A549 (cell line): Measurements from ENCODE around the gene SYCE3. TPM values are rescaled to one million over a fixed set of nuclear protein-coding genes. Genes with fewer than 3 reads are reported as not detected.

Source experiments
- ATAC-seq, 2 experiments: fragments of 200-7000 bp in 1 of 2; fragments of >200 bp in 1 of 2; cut with Nextera tagmentation in 1 of 2; cut with Tn5 transposase in 1 of 2; 3 replicates each; pipeline versions ENCODE4 v1.8.0 to v1.9.1; 2018 to 2020; ENCODE audit warnings: mild to moderate bottlenecking in 1 of 2, moderate library complexity in 1 of 2
- CTCF ChIA-PET: fragments of 300-600 bp; sonication (Branson Sonifier 250); formaldehyde crosslinking; extraction: SDS; loops from one replicate; lab custom pipeline; 2021; ENCODE audit warnings: antibody characterized with exemption, inconsistent platforms; lab: Yijun Ruan, JAX
- POLR2A ChIA-PET: fragments of 350-600 bp; formaldehyde crosslinking; extraction: SDS; loops from one replicate; lab custom pipeline; 2021; ENCODE audit warnings: antibody characterized with exemption, inconsistent platforms; lab: Yijun Ruan, JAX
- DNase-seq, 2 experiments: peaks; one replicate each; pipeline versions ENCODE4 v3.0.0 to v3.0.0-alpha.2; 2011 to 2016; ENCODE audit warnings: low read depth in 1 of 2, low spot score in 1 of 2
- FAIRE-seq: peaks from 2 replicates; lab custom pipeline; 2011; peaks lifted over from hg19 to GRCh38; lab: Jason Lieb, UNC
- H3K27ac ChIP-seq, 2 experiments: fragments of >200 bp; sonication (Bioruptor Twin); formaldehyde crosslinking; 3 replicates each; pipeline ENCODE4 v1.5.1; 2016 to 2017
- H3K4me1 ChIP-seq: fragments of >200 bp; sonication (Bioruptor Twin); formaldehyde crosslinking; 3 replicates; pipeline ENCODE4 v1.6.1; 2016
- H3K4me2 ChIP-seq: fragments of >200 bp; sonication (Bioruptor Twin); formaldehyde crosslinking; 3 replicates; pipeline ENCODE4 v1.6.1; 2016
- H3K4me3 ChIP-seq: fragments of >200 bp; sonication (Bioruptor Twin); formaldehyde crosslinking; 3 replicates; pipeline ENCODE4 v1.5.1; 2016
- H3K9me3 ChIP-seq: fragments of >200 bp; sonication (Bioruptor Twin); formaldehyde crosslinking; 3 replicates; pipeline ENCODE4 v1.6.1; 2016
- CBX8 ChIP-seq: fragments of 200-600 bp; sonication (generic); IDR thresholded peaks from 2 replicates; pipeline ENCODE4 v1.6.1; 2016
- CHD2 ChIP-seq: fragments of 150-350 bp; IDR thresholded peaks from 2 replicates; pipeline ENCODE4 v1.6.1; 2014; ENCODE audit warnings: low read length; ENCODE audit not compliant: partially characterized antibody
- CHD4 ChIP-seq: fragments of 200-600 bp; sonication (generic); IDR thresholded peaks from 2 replicates; pipeline ENCODE4 v1.6.1; 2016; ENCODE audit warnings: antibody characterized with exemption, mild to moderate bottlenecking, borderline replicate concordance
- EP300 ChIP-seq, 2 experiments: fragments of >200 bp; sonication (Bioruptor Twin); formaldehyde crosslinking; IDR thresholded peaks; 2 replicates in 1 of 2; 3 replicates in 1 of 2; pipeline ENCODE4 v1.6.1; 2016 to 2017
- HDAC2 ChIP-seq: fragments of 200-600 bp; sonication (generic); IDR thresholded peaks from 2 replicates; pipeline ENCODE4 v1.6.1; 2016
- HEYL ChIP-seq: fragments of 250-450 bp; sonication (Bioruptor Pico); IDR thresholded peaks from 2 replicates; pipeline ENCODE4 v1.8.0; 2021; ENCODE audit warnings: mild to moderate bottlenecking, moderate library complexity
- HOXA7 ChIP-seq: fragments of 250-450 bp; sonication (Bioruptor Pico); IDR thresholded peaks from 2 replicates; pipeline ENCODE4 v1.5.0; 2020; ENCODE audit warnings: mild to moderate bottlenecking, moderate library complexity
- HOXB13 ChIP-seq: fragments of 250-450 bp; sonication (Bioruptor Pico); IDR thresholded peaks from 2 replicates; pipeline ENCODE4 v1.5.0; 2020; ENCODE audit warnings: low read depth, mild to moderate bottlenecking, moderate library complexity
- KDM1A ChIP-seq: fragments of 200-600 bp; sonication (generic); IDR thresholded peaks from 2 replicates; pipeline ENCODE4 v1.6.1; 2016; ENCODE audit warnings: low read depth, mild to moderate bottlenecking
- NR3C1 ChIP-seq: fragments of >200 bp; sonication (Bioruptor Twin); formaldehyde crosslinking; IDR thresholded peaks from 3 replicates; pipeline ENCODE4 v1.6.1; 2017
- PHF8 ChIP-seq: fragments of 200-600 bp; sonication (generic); IDR thresholded peaks from 2 replicates; pipeline ENCODE4 v1.6.1; 2016; ENCODE audit warnings: low read depth, mild to moderate bottlenecking, antibody characterized with exemption, moderate library complexity, borderline replicate concordance
- RFX5 ChIP-seq: fragments of 450-650 bp; IDR thresholded peaks from 2 replicates; pipeline ENCODE4 v1.7.1; 2014; ENCODE audit warnings: antibody characterized with exemption, mild to moderate bottlenecking, moderate library complexity
- SREBF2 ChIP-seq: fragments of 450-650 bp; IDR thresholded peaks from 2 replicates; pipeline ENCODE4 v1.6.1; 2014; ENCODE audit warnings: mild to moderate bottlenecking, moderate library complexity
- TFCP2L1 ChIP-seq: fragments of 250-450 bp; sonication (Bioruptor Pico); IDR thresholded peaks from 2 replicates; pipeline ENCODE4 v1.5.0; 2021; ENCODE audit warnings: mild to moderate bottlenecking
- ZFP36 ChIP-seq: fragments of 450-650 bp; IDR thresholded peaks from 2 replicates; pipeline ENCODE4 v1.6.1; 2014; ENCODE audit warnings: borderline replicate concordance; ENCODE audit not compliant: partially characterized antibody
- WGBS: methylation state at CpG from one replicate; pipeline ENCODE4 v1.1.6; 2017; ENCODE audit errors: missing lambda C conversion rate; 5-methylcytosine and 5-hydroxymethylcytosine counted together
- polyA plus RNA-seq, 4 experiments: library from polyadenylated mRNA; depleted of rRNA in 3 of 4; stranded (reverse); fragments of >200 nt; fragmentation: RNase III in 1 of 4; extraction: RNeasy Plus Mini Kit Qiagen cat#74134 plus additional on column Dnase treatment in 1 of 4; gene quantifications; 2 replicates in 3 of 4; 3 replicates in 1 of 4; pipeline ENCODE4 v1.2.3, GENCODE V29; 2011 to 2017
- TF ChIP-seq, protein P1 (sequence below): IDR thresholded peaks from 2 replicates; pipeline ENCODE4 v1.6.1; 2012
- TF ChIP-seq, protein P2 (sequence below): fragments of 150-350 bp; IDR thresholded peaks from 2 replicates; pipeline ENCODE4 v1.6.1; 2014; ENCODE audit warnings: low read depth, mild to moderate bottlenecking, low read length
- TF ChIP-seq, protein P3 (sequence below): fragments of 200-600 bp; sonication (generic); IDR thresholded peaks from 2 replicates; pipeline ENCODE4 v1.6.1; 2016; ENCODE audit warnings: antibody characterized with exemption, mild to moderate bottlenecking, moderate library complexity

Gene SYCE3
- polyA plus RNA-seq, 2 of the 4 experiments (the other 2 are of a cell fraction), result 0.45 to 0.59 TPM

DNA sequence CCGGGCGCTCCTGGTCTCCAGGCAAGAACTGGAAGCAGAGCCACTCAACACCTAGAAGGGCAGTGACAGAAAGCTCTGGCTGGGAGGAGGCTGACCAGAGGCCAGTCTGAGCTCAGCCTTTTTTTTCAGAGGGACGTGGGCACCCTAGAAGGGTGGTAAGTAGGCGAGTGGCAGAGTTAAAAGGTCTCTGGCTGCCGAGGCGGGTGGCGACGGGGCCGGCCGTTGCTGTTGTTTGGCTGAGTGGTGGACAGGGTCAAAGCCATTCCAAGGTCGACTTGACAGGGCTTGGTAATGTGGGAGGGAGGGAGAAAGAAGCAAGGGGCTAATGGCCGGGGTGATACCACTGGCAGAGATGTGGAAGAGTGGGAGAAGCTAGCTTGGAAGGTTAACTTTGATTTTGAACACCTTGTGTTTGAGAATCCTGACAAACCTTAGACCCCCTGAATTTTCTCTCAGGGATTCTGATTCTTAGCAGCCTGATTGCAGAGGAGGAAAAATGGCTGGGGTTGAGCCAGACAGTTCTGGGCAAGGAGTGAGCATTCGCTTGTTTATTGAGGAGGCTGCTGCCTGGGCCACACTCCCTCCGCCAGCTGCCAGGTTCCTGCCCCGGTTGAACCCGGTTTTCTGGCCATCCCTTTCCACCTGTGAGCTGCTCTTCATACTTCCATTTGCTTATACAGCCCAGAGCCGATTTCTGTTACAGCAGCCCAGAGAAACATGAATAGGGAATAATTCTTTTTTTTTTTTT lies 868 bp upstream of the SYCE3 start (continued):
- TF ChIP-seq, protein P1, sequence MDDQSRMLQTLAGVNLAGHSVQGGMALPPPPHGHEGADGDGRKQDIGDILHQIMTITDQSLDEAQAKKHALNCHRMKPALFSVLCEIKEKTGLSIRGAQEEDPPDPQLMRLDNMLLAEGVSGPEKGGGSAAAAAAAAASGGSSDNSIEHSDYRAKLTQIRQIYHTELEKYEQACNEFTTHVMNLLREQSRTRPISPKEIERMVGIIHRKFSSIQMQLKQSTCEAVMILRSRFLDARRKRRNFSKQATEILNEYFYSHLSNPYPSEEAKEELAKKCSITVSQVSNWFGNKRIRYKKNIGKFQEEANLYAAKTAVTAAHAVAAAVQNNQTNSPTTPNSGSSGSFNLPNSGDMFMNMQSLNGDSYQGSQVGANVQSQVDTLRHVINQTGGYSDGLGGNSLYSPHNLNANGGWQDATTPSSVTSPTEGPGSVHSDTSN, result no peak
- TF ChIP-seq, all 56 proteins: peak for 0

DNA sequence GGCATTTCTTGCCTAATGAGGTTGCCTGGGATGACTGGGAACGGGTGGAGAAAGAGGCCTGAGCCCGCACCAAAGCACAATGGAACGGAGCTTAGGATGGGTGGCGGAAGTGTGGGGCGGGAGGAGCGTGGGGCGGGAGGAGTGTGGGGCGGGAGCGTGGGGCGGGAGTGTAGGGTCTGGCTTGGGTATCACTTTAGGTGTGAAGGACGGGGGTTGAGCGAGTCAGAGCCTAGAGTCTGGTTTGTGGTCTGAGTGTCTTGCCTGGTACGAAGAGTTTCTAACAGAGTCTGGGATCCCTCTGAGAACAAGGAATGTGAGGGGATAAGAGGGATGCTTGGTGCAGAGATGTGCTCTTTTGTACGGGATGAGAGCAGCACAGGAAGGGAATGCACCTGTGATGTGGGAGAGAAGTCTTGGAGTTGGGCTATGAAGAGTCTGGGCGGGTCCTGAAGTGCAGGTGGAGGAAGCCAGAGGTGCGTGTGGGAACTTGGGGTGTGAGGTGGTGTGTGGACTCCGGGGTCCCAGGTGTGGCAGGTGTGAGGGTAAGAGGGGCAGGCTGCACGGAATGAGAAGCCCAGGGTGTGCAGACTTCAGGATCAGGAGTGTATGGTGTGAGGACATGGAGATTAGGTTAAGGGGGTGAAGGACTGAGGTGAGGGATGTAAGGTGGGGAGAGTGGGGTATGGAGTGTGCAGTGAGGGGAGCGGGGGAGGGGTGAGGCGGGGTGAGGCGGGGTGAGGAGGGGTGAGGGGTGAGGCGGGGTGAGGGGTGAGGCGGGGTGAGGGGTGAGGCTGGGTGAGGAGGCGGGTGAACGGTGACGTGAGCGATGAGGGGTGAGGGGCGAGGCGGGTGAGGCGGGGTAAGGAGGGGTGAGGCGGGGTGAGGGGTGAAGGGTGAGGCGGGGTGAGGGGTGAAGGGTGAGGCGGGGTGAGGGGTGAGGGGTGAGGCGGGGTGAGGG lies 1.0 kb downstream of the SYCE3 start:
- ATAC-seq (no peak), DNase-seq (no peak), FAIRE-seq (no peak)
- no peak for TF ChIP-seq ZFP36
- TF ChIP-seq CBX8, result no peak
- no peak for TF ChIP-seq TFCP2L1 (CRISPR knock-in tag)
- no peak for TF ChIP-seq PHF8
- Histone ChIP-seq H3K27ac (0 out of 6 replicates have a peak overlapping the region, but pooled peaks of 1 of the 2 experiments have one; percentile 16), H3K9me3 (no peaks in the 10 kb centered on the region), H3K4me3 (no peak overlapping the region), H3K4me1 (no peaks in the 10 kb centered on the region), H3K4me2 (no peak overlapping the region)
- 86% methylated on average over 13 of the region's 34 CpGs for WGBS
- ChIA-PET POLR2A (no interaction called here), CTCF (interaction anchor here (0.6 to 1.7 kb wide), 2 partner anchors 10 to 58 kb away, joined by 3 to 5 read pairs; no protein-coding TSS in a partner anchor)

DNA sequence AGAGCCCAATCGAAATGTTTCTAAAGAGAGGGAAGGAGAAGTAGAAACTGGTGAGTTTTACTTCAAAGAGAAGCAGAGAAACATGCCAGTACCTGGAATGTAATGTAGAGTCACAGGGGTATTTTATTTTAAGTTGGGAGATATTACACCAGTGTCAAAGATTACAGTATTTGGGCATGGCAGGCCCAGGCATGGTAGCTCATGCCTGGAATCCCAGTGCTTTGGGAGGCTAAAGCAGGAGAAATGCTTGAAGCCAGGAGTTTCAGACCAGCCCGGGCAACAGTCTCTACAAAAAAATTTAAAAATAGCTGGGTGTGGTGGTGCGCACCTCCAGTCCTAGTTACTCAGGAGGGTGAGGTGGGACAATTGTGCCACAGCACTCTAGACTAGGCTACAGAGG lies 2.7 kb downstream of the SYCE3 start:
- ATAC-seq, result no peak
- no peak for TF ChIP-seq SREBF2
- no peak for TF ChIP-seq CHD4
- TF ChIP-seq HOXA7 (CRISPR knock-in tag), result no peak
- TF ChIP-seq, protein P2, sequence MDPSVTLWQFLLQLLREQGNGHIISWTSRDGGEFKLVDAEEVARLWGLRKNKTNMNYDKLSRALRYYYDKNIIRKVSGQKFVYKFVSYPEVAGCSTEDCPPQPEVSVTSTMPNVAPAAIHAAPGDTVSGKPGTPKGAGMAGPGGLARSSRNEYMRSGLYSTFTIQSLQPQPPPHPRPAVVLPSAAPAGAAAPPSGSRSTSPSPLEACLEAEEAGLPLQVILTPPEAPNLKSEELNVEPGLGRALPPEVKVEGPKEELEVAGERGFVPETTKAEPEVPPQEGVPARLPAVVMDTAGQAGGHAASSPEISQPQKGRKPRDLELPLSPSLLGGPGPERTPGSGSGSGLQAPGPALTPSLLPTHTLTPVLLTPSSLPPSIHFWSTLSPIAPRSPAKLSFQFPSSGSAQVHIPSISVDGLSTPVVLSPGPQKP, result no peak
- TF ChIP-seq CBX8, result no peak
- H3K4me1 ChIP-seq, result no peaks in the 10 kb centered on the region
- ChIA-PET CTCF (interaction anchor here (1.0 to 1.7 kb wide), 4 partner anchors 10 to 32 kb away, joined by 3 to 6 read pairs (median 4); partner anchors contain the start of gene KLHDC7B), POLR2A (no interaction called here)
- no peak overlapping the region for H3K4me3 ChIP-seq
- DNase-seq, result no peak
- 59% methylated on average over 3 of the region's 3 CpGs for WGBS
- FAIRE-seq, result no peak
- H3K9me3 ChIP-seq, result no peaks in the 10 kb centered on the region
- H3K27ac ChIP-seq, result no peak overlapping the region
- H3K4me2 ChIP-seq, result no peak overlapping the region

DNA sequence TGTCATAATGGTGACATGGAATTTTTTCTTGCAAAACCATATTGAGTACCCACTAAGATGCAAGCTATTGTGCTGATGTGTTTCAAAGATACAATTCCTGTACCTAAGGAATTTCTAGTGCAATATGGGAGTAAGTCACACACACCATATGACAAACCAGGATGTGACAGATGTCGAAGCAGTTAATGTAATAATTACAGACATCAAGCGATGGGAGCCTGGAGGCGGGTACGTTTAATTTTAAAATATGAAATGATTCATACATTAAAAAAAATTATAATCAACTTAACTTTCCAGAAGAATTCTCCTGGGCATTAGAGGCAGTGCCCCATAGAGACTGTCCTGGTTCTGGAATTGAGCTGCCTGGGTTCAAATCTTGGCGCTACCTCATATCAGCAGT lies 6.0 kb downstream of the SYCE3 start:
- no peaks in the 10 kb centered on the region for H3K4me1 ChIP-seq
- POLR2A ChIA-PET, result no interaction called here
- no peak for FAIRE-seq
- H3K4me3 ChIP-seq, result no peak overlapping the region
- no peak overlapping the region for H3K4me2 ChIP-seq
- CTCF ChIA-PET, result interaction anchor here (0.7 to 2.0 kb wide), 6 partner anchors 11 to 37 kb away, joined by 3 to 5 read pairs (median 4); partner anchors contain the start of genes KLHDC7B and SCO2
- H3K9me3 ChIP-seq, result no peaks in the 10 kb centered on the region
- TF ChIP-seq NR3C1 (no peak), RFX5 (no peak), HEYL (CRISPR knock-in tag) (no peak), HOXB13 (no peak), EP300 (IDR thresholded peaks at IDR 0.05) (no peak), HDAC2 (no peak), CHD2 (no peak), KDM1A (no peak), PHF8 (no peak), TFCP2L1 (CRISPR knock-in tag) (no peak)
- TF ChIP-seq, protein P3, sequence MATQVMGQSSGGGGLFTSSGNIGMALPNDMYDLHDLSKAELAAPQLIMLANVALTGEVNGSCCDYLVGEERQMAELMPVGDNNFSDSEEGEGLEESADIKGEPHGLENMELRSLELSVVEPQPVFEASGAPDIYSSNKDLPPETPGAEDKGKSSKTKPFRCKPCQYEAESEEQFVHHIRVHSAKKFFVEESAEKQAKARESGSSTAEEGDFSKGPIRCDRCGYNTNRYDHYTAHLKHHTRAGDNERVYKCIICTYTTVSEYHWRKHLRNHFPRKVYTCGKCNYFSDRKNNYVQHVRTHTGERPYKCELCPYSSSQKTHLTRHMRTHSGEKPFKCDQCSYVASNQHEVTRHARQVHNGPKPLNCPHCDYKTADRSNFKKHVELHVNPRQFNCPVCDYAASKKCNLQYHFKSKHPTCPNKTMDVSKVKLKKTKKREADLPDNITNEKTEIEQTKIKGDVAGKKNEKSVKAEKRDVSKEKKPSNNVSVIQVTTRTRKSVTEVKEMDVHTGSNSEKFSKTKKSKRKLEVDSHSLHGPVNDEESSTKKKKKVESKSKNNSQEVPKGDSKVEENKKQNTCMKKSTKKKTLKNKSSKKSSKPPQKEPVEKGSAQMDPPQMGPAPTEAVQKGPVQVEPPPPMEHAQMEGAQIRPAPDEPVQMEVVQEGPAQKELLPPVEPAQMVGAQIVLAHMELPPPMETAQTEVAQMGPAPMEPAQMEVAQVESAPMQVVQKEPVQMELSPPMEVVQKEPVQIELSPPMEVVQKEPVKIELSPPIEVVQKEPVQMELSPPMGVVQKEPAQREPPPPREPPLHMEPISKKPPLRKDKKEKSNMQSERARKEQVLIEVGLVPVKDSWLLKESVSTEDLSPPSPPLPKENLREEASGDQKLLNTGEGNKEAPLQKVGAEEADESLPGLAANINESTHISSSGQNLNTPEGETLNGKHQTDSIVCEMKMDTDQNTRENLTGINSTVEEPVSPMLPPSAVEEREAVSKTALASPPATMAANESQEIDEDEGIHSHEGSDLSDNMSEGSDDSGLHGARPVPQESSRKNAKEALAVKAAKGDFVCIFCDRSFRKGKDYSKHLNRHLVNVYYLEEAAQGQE, result no peak
- no peak overlapping the region for H3K27ac ChIP-seq
- ATAC-seq, result no peak
- WGBS, result 86% methylated on average over 5 of the region's 5 CpGs
- DNase-seq, result no peak
